NB4 (cell line): Measurements from ENCODE around the gene TAS1R3.

Experiments used
- DNase-seq: peaks from one replicate; pipeline ENCODE4 v3.0.0; 2010; ENCODE audit warnings: low read depth
- H3K4me3 ChIP-seq: one replicate; pipeline ENCODE4 v1.5.1; 2011; ENCODE audit warnings: mild to moderate bottlenecking, low read depth, low read length, moderate library complexity
- CTCF ChIP-seq: IDR thresholded peaks from one replicate; pipeline ENCODE4 v1.5.1; 2012; ENCODE audit warnings: low read depth, low read length
- MYC ChIP-seq: IDR thresholded peaks from 2 replicates; pipeline ENCODE4 v1.6.1; 2011; ENCODE audit warnings: low read depth, low read length
- POLR2A ChIP-seq: IDR thresholded peaks from 2 replicates; pipeline ENCODE4 v1.6.1; 2011; ENCODE audit warnings: mild to moderate bottlenecking; ENCODE audit not compliant: insufficient read length; ENCODE audit errors: extremely low read depth
- TF ChIP-seq, protein P1 (sequence below): IDR thresholded peaks from 2 replicates; pipeline ENCODE4 v1.6.1; 2011; ENCODE audit warnings: low read depth, low read length

The TAS1R3 gene

GRCh38 chr1:1356796-1357401, 25.8 kb downstream of the TAS1R3 start:
- DNase-seq: no peak
- TF ChIP-seq, protein P1, sequence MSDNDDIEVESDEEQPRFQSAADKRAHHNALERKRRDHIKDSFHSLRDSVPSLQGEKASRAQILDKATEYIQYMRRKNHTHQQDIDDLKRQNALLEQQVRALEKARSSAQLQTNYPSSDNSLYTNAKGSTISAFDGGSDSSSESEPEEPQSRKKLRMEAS: no peak
- TF ChIP-seq POLR2A (no peak), CTCF (no peak), MYC (no peak)
- no peak overlapping the region for H3K4me3 ChIP-seq

DNA sequence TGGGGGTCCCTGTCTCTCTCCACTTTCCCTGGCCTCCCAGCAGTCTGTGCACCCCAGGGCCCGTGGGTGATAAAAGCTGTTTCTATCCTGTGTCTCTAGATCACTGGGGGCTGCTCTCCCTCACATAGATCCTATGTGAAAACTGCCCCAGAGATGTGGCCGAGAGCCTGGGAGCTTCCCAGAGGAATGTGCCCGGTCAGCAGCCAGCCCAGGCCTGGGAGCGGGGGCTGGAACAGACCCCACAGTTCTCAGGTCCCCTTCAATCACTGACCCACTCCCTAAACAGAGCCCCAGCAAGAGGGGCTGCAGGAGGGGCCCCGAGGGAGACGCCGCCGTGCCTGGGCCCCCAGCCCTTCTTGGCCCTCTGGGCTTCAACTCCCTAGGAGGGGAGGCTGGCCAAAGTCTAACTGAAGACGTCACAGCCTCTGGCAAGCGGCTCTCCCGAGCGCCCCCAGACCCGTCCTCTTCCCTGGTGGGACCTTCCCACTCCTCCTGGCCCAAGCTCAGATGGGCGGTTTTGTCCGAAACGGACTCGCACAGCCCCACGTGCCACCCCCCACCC, 26.9 kb downstream of the TAS1R3 start:
- no peak for DNase-seq
- TF ChIP-seq CTCF: no peak
- TF ChIP-seq MYC: no peak
- no peak for TF ChIP-seq POLR2A
- TF ChIP-seq, protein P1: no peak
- no peak overlapping the region for H3K4me3 ChIP-seq

GRCh38 chr1:1358433-1359271, 27.6 kb downstream of the TAS1R3 start, which contains the start of gene MXRA8:
Gene MXRA8 (minus strand): TSS chr1:1358555. CDS start chr1:1358504, 51 bp downstream.
- TF ChIP-seq, protein P1: no peak
- TF ChIP-seq POLR2A: no peak
- no peak for TF ChIP-seq MYC
- TF ChIP-seq CTCF: no peak
- no peak within 1 kb of the TSS for H3K4me3 ChIP-seq
- DNase-seq: no peak

DNA sequence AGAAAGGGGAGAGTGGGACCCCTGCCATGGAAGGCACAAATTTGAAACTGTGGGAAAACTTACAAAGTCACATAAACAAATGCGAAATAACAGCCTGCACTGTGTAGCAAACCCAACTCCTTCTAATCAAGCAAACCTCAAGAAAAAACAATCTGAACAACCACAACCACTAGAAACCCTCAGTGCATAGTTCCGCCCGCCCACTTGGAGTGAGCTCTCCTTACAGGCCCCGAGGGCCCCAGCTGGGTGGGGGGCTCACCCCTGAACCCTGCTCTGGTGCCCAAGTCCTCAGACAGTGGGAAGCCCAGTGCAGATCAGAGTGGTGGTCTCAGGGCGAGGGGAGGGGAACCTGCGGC, 28.2 kb downstream of the TAS1R3 start:
- TF ChIP-seq MYC: no peak
- TF ChIP-seq, protein P1: no peak
- TF ChIP-seq POLR2A: no peak
- no peak for TF ChIP-seq CTCF
- DNase-seq: no peak
- no peak overlapping the region for H3K4me3 ChIP-seq

- DNase-seq: no peak
- no peak overlapping the region for H3K4me3 ChIP-seq
- TF ChIP-seq CTCF: no peak
- TF ChIP-seq POLR2A: no peak
- TF ChIP-seq, protein P1: no peak
- TF ChIP-seq MYC: no peak
These were observed 28.8 kb downstream of the TAS1R3 start for GRCh38 chr1:1359664-1360468.
